Right lobe of liver (tissue), 4 donors: Measurements from ENCODE around the gene AKAP17A.

Experiments
- CTCF ChIP-seq, 4 donors: fragments of 200-600 bp in 3 of 4; fragments of 450-650 bp in 1 of 4; IDR thresholded peaks; one replicate each; pipeline versions ENCODE4 v1.5.1 to v1.8.0; 2016 to 2022; ENCODE audit warnings: antibody characterized with exemption in 4 of 4, mild to moderate bottlenecking in 2 of 4
- POLR2A ChIP-seq: fragments of 450-650 bp; IDR thresholded peaks from one replicate; pipeline ENCODE4 v1.6.1; 2017; ENCODE audit warnings: antibody characterized with exemption, mild to moderate bottlenecking
- donor health status: DM: no; HTN: no; CAD: no.
- donor health status: DM: no; HTN: no; CAD: no.
- donor health status: DM: no; HTN: yes; CAD: no.

GRCh38 chrX:1555370-1555769 lies 36.0 kb upstream of the AKAP17A start:
- TF ChIP-seq POLR2A (no peak), CTCF (IDR thresholded peaks at IDR 0.05) (no peak)
